HFF-Myc (cell line): Measurements from ENCODE around the gene TMEM182.
A peak's percentile ranks its signal among the peaks of the same experiment; 100 is the strongest.

Source experiments
- DNase-seq: peaks from one replicate; pipeline ENCODE4 v3.0.0-alpha.2; 2011; ENCODE audit warnings: low read depth; ENCODE audit errors: extremely low read depth
- H3K4me3 ChIP-seq: replicated peaks from 2 replicates; pipeline ENCODE4 v1.5.1; 2011; ENCODE audit warnings: low read depth, mild to moderate bottlenecking, control low read depth, low read length
- TF ChIP-seq, protein P1 (sequence below): IDR thresholded peaks from 2 replicates; pipeline ENCODE4 v1.5.1; 2012; ENCODE audit warnings: mild to moderate bottlenecking, low read depth, low read length, control low read depth; ENCODE audit errors: missing control alignments

Gene TMEM182

DNA sequence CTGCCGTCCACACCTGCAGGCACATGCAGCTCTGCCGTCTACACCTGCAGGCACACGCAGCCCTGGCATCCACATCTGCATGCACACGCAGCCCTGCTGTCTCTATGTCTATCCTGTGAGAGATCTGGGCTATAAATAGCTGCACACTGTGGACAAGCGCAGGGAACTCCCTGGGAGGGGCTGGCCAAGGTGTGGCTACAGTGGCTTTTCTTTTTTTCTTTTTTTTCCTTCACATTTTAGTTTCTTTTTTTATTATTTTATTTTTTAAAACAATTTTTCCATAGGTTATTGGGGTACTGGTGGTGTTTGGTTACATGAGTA is 42.0 kb downstream of the TMEM182 start:
- no peak for DNase-seq
- no peak overlapping the region for H3K4me3 ChIP-seq
- TF ChIP-seq, protein P1, sequence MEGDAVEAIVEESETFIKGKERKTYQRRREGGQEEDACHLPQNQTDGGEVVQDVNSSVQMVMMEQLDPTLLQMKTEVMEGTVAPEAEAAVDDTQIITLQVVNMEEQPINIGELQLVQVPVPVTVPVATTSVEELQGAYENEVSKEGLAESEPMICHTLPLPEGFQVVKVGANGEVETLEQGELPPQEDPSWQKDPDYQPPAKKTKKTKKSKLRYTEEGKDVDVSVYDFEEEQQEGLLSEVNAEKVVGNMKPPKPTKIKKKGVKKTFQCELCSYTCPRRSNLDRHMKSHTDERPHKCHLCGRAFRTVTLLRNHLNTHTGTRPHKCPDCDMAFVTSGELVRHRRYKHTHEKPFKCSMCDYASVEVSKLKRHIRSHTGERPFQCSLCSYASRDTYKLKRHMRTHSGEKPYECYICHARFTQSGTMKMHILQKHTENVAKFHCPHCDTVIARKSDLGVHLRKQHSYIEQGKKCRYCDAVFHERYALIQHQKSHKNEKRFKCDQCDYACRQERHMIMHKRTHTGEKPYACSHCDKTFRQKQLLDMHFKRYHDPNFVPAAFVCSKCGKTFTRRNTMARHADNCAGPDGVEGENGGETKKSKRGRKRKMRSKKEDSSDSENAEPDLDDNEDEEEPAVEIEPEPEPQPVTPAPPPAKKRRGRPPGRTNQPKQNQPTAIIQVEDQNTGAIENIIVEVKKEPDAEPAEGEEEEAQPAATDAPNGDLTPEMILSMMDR: no peak

DNA sequence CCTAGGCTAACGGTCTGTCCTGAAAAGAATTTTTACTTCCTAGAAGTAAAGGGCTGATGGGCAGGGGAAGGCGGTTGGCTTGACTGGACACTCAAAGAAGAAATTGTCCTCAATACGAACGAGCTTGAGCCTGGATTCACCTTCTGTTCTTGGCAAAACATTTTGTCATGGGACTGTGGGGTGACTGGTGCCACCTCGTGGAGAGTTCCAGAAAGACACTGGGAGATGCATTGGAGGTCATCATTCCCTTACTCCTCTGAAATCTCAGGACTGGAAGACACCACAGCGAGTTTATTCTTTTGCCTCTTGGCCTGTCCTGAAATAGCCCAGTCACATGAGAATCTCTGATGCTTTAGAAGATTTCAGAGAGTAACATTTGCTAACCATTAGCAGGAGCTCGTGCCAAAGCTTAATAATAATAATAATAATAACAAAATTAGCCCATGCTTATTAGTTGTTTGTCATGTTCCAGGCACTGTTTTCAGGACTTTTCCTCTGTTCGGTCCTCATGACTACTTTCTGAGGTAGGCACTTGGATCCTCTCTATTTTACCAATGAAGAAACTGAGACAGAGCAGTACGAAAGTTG is 44.5 kb downstream of the TMEM182 start:
- H3K4me3 ChIP-seq: no peak overlapping the region
- TF ChIP-seq, protein P1: peak; percentile 82
- DNase-seq: peak; percentile 43

DNA sequence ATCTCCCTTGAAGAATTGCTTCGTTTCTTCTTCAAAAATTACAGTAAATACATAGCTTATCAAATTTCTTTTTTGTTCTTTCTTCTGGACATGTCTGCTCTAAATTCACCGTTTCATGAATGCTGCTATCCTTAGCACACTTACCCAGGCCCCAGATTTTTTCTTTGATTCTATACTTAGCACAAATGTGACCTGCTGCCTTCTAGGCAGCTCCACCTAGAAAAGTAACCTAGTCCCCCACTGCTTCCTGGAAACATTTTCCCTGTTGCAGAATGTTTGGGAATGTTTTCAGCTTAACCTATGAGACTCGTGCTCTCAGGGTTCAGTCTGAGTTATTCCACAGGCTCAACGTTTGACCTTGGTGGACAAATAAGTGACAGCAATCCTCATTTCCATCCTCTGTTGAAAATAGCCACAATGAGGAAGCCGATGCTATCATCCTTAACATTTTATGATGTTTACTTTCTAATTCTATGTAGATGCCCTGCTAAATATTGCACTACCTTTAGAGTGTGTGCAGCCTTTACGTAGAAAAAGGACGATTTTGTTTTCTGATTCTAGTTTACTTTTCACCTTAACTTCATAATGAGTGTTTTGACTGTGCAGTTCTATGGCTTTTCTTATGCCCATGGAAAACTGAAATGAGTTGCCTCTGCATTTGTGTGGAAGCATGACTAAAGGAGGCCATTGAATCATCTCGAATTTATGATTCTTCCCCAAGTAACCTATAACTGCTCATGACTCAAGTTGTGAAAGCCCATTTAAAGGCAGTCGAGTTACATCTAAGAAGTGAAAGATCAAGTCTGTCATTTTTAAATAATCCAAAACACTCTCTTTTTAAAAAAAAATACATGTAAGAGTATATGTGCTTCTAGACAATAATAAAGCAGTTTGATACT is 47.7 kb downstream of the TMEM182 start:
- DNase-seq: no peak
- TF ChIP-seq, protein P1: no peak
- no peak overlapping the region for H3K4me3 ChIP-seq

DNA sequence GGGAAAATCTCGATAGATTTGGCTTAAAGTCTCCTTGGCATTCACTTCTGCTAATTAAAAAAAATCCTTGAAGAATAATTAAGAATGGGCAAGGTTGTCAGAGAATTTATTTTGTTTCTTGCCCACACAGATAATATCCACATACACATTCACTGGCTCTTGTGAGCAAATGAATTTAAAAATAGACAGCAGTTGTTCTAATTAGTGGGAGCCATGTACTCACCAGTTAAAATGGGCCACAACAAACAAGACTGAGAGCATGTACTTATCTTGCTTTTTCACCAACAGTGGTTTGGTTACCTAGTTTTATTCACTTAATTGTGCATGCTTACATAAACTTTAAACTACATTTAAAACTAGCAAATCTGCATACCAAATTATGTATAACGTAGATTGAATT is 53.5 kb downstream of the TMEM182 start:
- DNase-seq: no peak
- no peak overlapping the region for H3K4me3 ChIP-seq
- TF ChIP-seq, protein P1: no peak

DNA sequence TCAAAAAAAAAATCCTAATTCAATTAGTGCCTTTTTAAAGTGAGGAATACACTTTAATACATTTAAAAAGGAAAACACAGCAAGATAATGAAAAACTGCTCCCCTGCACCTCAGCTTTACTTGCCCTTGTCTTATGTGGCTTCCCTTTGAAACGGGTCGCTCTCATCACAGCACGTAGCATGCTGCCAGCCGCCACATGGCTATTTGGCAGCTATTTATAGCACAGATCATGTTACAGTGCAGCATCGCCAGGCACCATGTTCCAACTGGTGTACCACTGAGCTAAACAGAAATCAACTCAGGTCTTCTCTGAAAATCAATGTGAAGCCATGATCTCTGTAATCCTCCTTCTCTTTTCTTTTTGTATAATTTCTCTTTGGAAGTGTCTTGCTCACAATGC is 65.1 kb downstream of the TMEM182 start:
- H3K4me3 ChIP-seq: no peak overlapping the region
- peak; percentile 14 for DNase-seq
- TF ChIP-seq, protein P1: no peak

DNA sequence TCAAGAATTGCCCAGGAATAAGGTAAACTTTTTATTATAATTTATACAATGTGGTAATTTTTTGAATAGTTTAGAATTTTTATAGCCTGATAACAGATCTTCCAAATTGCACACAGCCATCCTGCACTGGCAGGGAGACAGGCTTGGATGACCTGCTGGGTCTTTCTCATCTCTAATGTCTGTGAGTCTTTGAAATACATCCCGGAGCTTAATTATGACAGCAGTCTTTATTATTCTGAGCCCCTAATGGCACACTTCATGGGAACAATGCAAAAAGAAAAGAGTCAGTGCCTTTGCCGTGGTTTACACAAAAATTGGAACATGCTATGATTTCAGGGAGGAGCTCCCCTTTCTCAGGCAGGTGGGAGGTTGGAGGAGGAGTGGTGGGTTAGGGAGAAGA is 71.0 kb downstream of the TMEM182 start:
- TF ChIP-seq, protein P1: no peak
- no peak overlapping the region for H3K4me3 ChIP-seq
- DNase-seq: no peak
